Mucosa of descending colon (tissue), 3 donors: ENCODE measurements around the gene INSYN2A. TPM values are rescaled to one million over a fixed set of nuclear protein-coding genes. Genes with fewer than 3 reads are reported as not detected.

Experiments
- ATAC-seq: fragments of 200-7000 bp; cut with Tn5 transposase; one replicate; pipeline ENCODE4 v1.9.1; 2020; ENCODE audit warnings: mild to moderate bottlenecking, moderate library complexity
- DNase-seq, 3 donors: peaks; one replicate each; pipeline ENCODE4 v3.0.0-alpha.2; 2020
- H3K36me3 ChIP-seq: fragments of 200-600 bp; one replicate; pipeline ENCODE4 v1.8.0; 2021; ENCODE audit warnings: low read depth, mild to moderate bottlenecking
- H3K4me1 ChIP-seq: fragments of 200-600 bp; one replicate; pipeline ENCODE4 v1.8.0; 2021; ENCODE audit warnings: low read depth, mild to moderate bottlenecking
- H3K4me3 ChIP-seq: fragments of 200-600 bp; one replicate; pipeline ENCODE4 v1.8.0; 2021; ENCODE audit warnings: mild to moderate bottlenecking
- H3K9me3 ChIP-seq: fragments of 200-600 bp; one replicate; pipeline ENCODE4 v1.8.0; 2021; ENCODE audit warnings: mild to moderate bottlenecking
- intact Hi-C, 2 donors: fragments of 100-400 bp; cut with DNase I in 1 of 2; cut with micrococcal nuclease in 1 of 2; formaldehyde crosslinking; loops; one replicate each; pipeline versions ENCODE4 v1.11.0 to v1.11.1; 2022; cut with DNase I, micrococcal nuclease
- total RNA-seq, 3 donors: library from RNA; stranded (reverse); fragmentation: NEBNext Ultra II Directional in 2 of 3; extraction: Animal tissue kit (Norgen Biotek cat#: 25700) in 2 of 3; gene quantifications; one replicate each; pipeline versions ENCODE4 v1.2.1 to v1.2.4, GENCODE V29; 2021 to 2023
- TF ChIP-seq, protein P1 (sequence below): fragments of 200-600 bp; IDR thresholded peaks from one replicate; pipeline ENCODE4 v1.8.0; 2022; ENCODE audit warnings: antibody characterized with exemption, mild to moderate bottlenecking
- donor health status: DM: no; HTN: no; CAD: no; lungs with moderate emphysema.
- donor health status: DM: no; HTN: no; CAD: no.
- donor health status: DM: no; HTN: yes; CAD: no.

The INSYN2A gene
- total RNA-seq, 3 donors from 2014 or later, result 0.51 TPM; not detected in 2

- Histone ChIP-seq H3K9me3 (no peaks in the 10 kb centered on the region), H3K4me3 (no peak overlapping the region), H3K36me3 (no peaks in the 10 kb centered on the region), H3K4me1 (no peaks in the 10 kb centered on the region)
- intact Hi-C loops, result no loop called here
- no peak for DNase-seq
- TF ChIP-seq, protein P1, sequence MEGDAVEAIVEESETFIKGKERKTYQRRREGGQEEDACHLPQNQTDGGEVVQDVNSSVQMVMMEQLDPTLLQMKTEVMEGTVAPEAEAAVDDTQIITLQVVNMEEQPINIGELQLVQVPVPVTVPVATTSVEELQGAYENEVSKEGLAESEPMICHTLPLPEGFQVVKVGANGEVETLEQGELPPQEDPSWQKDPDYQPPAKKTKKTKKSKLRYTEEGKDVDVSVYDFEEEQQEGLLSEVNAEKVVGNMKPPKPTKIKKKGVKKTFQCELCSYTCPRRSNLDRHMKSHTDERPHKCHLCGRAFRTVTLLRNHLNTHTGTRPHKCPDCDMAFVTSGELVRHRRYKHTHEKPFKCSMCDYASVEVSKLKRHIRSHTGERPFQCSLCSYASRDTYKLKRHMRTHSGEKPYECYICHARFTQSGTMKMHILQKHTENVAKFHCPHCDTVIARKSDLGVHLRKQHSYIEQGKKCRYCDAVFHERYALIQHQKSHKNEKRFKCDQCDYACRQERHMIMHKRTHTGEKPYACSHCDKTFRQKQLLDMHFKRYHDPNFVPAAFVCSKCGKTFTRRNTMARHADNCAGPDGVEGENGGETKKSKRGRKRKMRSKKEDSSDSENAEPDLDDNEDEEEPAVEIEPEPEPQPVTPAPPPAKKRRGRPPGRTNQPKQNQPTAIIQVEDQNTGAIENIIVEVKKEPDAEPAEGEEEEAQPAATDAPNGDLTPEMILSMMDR, result no peak
- peak; percentile 63 for ATAC-seq
Measured at GRCh38 chr10:127174866-127175265, 21.5 kb downstream of the INSYN2A start.

DNA sequence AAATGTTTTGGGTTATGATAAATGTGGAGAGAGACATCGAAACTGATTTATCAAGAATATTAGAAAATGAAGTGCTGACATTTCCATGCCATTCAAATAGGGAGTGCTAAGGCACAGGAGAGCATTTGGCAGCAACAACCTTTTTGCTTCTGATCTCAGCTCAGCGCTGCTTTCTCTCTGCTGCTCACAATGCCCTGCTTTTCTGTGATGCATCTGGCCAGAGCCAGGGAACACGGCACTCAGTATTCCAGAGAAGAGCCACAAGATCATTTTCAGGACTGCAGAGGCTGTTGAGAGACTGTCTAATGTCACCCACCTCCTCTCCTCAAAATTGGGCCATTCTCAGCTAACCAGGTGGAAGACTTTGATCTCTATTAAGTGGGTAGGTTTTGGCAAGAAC lies 28.1 kb downstream of the INSYN2A start:
- ATAC-seq, result no peak
- intact Hi-C loops, result no loop called here

GRCh38 chr10:127162841-127163240 lies 33.5 kb downstream of the INSYN2A start:
- intact Hi-C loops, result no loop called here
- Histone ChIP-seq H3K36me3 (no peaks in the 10 kb centered on the region), H3K4me3 (no peak overlapping the region), H3K9me3 (no peaks in the 10 kb centered on the region), H3K4me1 (peaks cover 3% of the 10 kb centered on the region)
- TF ChIP-seq, protein P1, result no peak
- ATAC-seq (peak; percentile 10), DNase-seq (no peak)

More for the DNA sequence above, 28.1 kb downstream of the INSYN2A start:
- H3K4me3 ChIP-seq, result no peak overlapping the region
- TF ChIP-seq, protein P1, result no peak
- DNase-seq, result no peak
- peaks cover 2% of the 10 kb centered on the region for H3K4me1 ChIP-seq
- H3K36me3 ChIP-seq, result no peaks in the 10 kb centered on the region
- no peaks in the 10 kb centered on the region for H3K9me3 ChIP-seq

DNA sequence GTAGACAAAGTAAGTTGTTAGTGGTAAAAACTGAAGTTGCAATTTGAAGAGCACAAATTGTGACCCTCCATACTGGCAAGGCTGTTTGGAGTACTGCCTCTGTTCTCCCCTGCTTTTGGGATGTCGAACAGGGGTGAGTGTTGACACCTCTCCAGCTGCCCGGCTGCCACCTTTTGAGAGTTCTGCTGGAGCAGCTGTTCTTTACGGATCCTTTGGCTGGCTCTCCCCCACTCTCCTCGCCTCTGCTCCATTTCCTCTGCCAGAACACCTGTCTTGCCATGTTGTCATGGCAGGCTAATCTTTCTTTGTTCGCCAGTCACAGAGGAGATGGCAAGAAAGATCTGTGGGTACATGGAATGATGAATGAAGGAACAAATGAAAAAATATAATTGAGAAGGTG lies 34.9 kb downstream of the INSYN2A start:
- H3K36me3 ChIP-seq, result no peaks in the 10 kb centered on the region
- no peak for ATAC-seq
- H3K4me1 ChIP-seq, result peaks cover 3% of the 10 kb centered on the region
- intact Hi-C loops, result no loop called here
- TF ChIP-seq, protein P1, result no peak
- DNase-seq, result no peak
- H3K9me3 ChIP-seq, result no peaks in the 10 kb centered on the region
- H3K4me3 ChIP-seq, result no peak overlapping the region

DNA sequence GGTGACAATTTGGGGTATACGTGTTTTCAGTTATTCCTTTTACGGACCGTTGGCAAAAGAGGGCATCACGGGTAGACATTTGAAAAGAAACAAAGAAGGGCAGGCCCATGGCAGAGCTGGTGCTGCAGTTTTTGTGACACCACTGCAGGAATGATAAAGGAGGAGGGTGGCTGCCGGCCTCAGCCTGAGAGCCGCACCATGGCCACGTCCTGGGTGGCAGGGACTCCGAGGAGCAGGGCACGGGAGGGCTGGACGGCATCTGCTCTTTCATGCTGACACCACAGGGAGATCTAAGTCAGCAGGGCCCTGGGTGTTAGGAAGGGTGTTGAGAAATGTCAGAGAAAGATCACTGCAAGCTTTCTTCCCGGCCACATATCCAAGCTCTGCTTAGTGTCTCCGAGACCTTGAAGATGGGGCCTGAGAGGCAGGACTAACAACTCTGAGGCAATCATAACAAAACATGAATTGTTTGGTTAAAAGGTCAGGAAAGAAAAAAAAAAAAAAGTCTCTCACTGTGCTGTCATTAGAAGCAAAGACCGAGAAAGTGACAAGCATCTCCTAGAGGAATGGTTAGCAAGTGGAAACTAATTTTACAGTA lies 36.6 kb downstream of the INSYN2A start:
- Histone ChIP-seq H3K9me3 (no peaks in the 10 kb centered on the region), H3K36me3 (no peaks in the 10 kb centered on the region), H3K4me3 (no peak overlapping the region), H3K4me1 (peaks cover 3% of the 10 kb centered on the region)
- TF ChIP-seq, protein P1, result no peak
- DNase-seq, result no peak
- ATAC-seq, result no peak
- intact Hi-C loops, result no loop called here

GRCh38 chr10:127158662-127159061 lies 37.7 kb downstream of the INSYN2A start:
- Histone ChIP-seq H3K36me3 (no peaks in the 10 kb centered on the region), H3K4me3 (no peak overlapping the region), H3K4me1 (peaks cover 3% of the 10 kb centered on the region), H3K9me3 (no peaks in the 10 kb centered on the region)
- no peak for ATAC-seq
- intact Hi-C loops, result no loop called here
- TF ChIP-seq, protein P1, result no peak
- no peak for DNase-seq
